Measurements from ENCODE around the gene NEB.
"Not testable (repeated sequence)": the region's sequence is repeated elsewhere in the genome, so short reads cannot be mapped to it uniquely, and the experiment has no call there.

Gene NEB

GRCh38 chr2:151707857-151708256, 26.4 kb downstream of the NEB start:
- DNase-seq (ENCODE audit: low spot score) (no peak), FAIRE-seq (no peak)

GRCh38 chr2:151704480-151704961, 29.8 kb downstream of the NEB start:
- DNase-seq (ENCODE audit: low spot score); FAIRE-seq: not testable (repeated sequence)

- not testable (repeated sequence) for FAIRE-seq; DNase-seq (ENCODE audit: low spot score)
Measured at GRCh38 chr2:151698134-151698533, 36.1 kb downstream of the NEB start.

GRCh38 chr2:151695778-151696177, 38.5 kb downstream of the NEB start:
- FAIRE-seq = no peak

DNA sequence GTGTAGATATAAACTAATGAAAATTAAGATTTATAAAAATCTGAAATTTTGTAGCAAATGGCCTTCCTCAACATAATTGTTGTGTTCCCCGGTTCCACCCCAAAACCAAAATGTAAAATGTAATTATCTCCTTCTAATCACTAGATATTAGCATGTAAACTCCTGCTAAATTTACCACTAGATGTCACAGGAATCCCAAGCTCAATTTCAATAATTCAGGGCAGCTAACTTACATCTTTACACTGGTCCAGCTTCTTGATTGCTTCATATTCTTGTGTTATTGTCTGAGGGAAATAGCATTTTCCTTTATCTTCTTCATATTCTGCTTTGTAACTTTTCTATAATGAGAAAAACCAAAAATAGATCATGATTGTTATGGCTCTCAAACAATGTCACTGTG, 42.6 kb downstream of the NEB start:
- no peak for DNase-seq (ENCODE audit: low spot score)
- no peak for FAIRE-seq

More at GRCh38 chr2:151695778-151696177, 38.5 kb downstream of the NEB start:
- DNase-seq (ENCODE audit: low spot score) = no peak

DNA sequence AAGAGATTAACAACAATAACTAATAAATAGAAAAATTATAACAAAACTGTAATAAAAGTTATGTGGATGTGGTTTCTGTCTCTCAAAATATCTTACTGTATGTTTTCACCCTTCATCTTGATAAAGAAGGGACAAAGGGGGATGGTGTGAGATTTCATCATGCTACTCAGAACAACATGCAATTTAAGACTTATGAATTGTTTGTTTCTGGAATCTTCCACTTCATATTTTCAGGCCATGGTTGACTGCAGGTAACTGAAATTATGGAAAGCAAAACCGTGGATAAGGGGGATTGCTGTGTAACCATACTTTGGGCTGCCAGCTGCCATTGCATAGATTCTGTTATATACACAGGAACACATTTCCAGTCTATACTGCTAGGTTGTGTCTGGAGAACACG, 45.6 kb downstream of the NEB start:
- FAIRE-seq = no peak

DNA sequence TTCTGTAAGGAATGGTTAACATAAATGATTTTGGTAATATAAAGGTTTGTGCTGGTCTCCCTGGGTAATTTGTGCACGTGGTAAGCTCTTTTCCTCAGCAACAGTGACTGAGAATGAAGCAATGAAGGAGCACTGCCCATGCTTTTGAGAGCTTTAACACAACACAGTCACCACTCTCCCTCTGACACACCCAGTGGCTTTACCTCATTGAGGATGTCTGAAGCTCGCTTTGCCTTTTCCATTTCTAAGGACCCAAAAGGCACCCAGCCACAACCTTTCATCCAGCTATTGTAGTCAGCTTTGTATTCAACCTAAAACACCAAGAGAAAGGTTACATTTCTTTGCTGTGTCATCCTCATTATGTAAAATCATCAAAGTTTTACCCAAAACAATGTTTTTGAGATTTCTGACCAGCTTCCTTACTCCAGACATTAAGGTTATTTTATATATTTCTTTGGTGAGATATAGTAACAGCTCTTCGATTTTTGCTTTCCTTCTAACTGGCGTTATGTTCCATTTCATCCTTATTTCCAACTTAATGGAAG, 51.7 kb downstream of the NEB start:
- FAIRE-seq = no peak
- no peak for DNase-seq (ENCODE audit: low spot score)

More for the DNA sequence above, 45.6 kb downstream of the NEB start:
- no peak for DNase-seq (ENCODE audit: low spot score)

- DNase-seq (ENCODE audit: low spot score) (no peak), FAIRE-seq (no peak)
Measured at GRCh38 chr2:151681051-151681450, 53.2 kb downstream of the NEB start.

- FAIRE-seq = no peak
- DNase-seq (ENCODE audit: low spot score) = no peak
Measured at GRCh38 chr2:151679994-151680393, 54.3 kb downstream of the NEB start.

DNA sequence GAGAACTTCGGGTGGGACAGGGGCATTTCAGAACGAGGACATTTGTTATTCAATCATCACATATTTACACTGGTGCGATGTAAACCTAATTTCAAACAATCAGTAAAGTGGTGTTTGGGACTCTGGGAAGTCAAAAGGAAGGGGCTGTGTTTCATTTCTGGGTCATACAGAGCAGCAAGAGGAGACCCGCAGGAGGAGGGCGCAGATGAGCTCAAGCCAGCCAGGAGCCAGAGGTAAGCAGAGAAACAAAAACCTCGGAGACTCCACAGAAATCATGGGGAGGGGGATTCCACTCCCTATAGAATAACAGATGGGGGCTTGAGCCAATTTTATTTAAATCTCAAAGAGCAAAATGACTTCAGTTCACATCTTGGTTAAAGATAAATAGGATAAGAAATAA, 55.4 kb downstream of the NEB start:
- no peak for FAIRE-seq
- no peak for DNase-seq (ENCODE audit: low spot score)

DNA sequence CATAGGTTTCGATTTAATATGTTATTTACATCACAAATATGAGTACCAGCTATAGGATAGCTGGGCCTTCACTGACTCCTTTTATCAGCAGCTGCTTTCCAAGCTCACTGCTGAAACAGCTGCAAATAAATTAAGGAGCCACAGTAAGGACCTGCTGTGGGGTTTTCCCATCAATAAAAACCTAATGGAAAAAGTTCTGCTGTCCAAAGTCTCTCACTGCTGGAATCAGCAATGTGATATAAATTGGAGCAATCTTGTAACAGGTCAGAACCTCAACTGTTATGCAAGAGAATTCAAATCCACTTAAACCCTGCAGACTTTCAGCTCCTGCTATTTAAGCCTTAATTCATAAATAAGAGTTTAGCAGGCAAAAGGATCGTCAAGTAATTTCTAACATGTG, 61.3 kb downstream of the NEB start:
- FAIRE-seq = no peak
- DNase-seq (ENCODE audit: low spot score) = no peak

- FAIRE-seq (no peak), DNase-seq (ENCODE audit: low spot score) (no peak)
Measured at GRCh38 chr2:151672277-151672676, 62.0 kb downstream of the NEB start.

DNA sequence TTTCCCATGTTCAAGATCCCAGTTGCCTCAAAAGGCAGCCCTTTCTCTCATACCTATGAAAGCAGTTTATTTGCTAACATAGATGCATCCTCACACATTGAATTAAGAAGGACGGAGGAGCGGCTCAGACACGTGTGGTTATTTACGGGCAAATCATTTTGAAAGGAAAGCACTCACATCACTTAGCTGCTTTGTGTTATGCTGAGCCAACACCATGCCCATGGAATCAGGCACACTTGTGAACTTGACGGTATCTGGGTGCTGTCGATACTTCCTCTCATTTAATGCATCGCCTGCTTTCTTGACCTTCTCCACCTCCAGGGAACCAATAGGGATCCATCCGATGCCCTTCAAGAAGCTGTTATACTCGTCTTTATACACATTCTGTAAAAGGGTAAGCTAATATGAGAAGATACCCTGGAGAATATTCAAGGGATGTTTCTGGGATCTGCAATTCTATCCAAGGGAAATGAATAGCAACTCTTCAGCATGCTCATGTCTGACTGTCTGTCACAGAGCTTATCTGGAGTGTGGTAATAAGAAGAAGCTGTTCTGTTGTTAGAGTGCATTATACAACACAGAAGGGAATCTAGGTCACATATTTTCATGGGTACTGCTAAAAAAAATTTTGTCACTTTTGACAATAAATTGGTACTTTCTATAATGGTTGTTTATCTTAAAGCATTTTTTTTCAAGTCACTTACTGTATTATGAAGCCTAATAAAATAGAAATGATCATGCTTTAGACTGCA, 63.3 kb downstream of the NEB start:
- FAIRE-seq (no peak), DNase-seq (ENCODE audit: low spot score) (no peak)

DNA sequence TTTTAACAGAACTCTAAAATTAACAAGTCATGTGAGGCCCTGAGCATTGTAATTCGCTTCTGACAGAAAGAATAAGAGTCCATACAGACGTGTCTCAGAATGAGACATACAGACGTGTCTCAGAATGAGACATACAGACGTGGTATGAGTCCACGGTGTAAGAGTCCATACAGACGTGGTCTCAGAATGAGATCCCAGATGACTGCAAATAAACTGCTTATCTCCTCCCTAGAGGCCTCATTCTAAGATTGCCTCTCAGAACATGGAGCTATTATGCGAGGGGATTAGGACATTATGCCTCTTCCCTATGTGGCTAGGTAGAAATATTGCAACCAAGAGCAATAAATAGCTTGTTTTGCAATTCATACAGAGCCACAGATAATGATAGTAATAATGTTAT, 63.9 kb downstream of the NEB start:
- DNase-seq (ENCODE audit: low spot score) (no peak), FAIRE-seq (no peak)

GRCh38 chr2:151669585-151670081, 64.6 kb downstream of the NEB start:
- DNase-seq (ENCODE audit: low spot score) (no peak), FAIRE-seq (no peak)

DNA sequence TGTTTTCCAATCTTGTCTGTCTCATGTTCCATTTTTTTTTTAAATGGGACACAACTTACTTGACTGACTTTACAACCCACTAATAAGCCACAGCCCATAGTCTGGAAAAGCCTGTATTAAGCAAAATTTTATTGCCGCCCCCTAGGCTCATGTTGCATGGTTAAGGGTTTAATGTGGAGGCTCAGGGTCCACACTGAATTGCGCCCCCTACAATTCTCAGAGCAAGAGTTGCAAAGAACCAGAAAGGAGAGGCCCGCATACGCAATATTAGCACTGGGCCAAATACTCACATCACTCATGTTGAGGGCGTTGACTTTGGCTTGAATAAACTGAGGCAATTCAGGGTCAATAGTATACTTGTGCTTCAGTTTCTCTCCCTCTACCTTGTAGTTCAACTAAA, 65.5 kb downstream of the NEB start:
- DNase-seq (ENCODE audit: low spot score) (no peak), FAIRE-seq (no peak)

- FAIRE-seq (no peak), DNase-seq (ENCODE audit: low spot score) (no peak)
Measured at GRCh38 chr2:151665959-151666358, 68.3 kb downstream of the NEB start.

DNA sequence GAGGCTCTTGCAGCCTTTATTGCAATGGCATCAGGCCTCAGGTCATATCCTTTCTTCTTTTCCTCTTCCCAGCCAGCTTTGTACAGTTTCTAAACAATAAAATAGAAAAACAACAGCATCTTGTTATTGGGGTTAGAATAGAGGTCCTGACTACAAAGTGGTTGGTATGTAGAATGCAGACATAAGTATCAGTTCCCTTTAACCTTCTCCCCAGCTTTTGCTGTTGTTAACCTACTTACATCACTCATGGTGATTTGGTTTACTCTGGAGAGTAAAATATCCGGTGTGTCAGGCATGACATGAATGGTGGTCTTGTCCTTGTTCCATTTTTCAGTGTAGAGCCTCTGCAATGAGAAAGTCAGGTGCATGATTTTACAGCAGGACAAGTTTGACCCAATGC, 69.8 kb downstream of the NEB start:
- DNase-seq (ENCODE audit: low spot score) (no peak), FAIRE-seq (no peak)

DNA sequence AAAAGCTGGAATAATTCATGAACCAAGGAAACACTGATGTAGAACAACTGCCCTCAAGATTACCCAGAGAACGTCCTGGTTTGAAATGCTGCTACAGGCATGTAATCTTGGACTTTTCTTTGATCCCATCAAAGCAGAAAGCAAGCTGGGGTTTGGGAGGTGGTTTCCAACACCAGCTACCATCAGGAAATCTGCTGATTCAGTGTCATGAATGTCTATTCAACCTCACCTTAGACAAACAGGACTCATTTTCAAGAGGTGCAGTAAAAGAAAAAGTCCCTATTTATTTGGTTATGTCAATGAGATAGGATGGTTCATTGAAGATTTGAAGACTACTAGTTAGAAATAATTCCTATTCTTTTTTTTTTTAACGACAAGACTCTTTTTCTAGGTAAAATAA, 72.7 kb downstream of the NEB start:
- no peak for FAIRE-seq
- DNase-seq (ENCODE audit: low spot score) = no peak

DNA sequence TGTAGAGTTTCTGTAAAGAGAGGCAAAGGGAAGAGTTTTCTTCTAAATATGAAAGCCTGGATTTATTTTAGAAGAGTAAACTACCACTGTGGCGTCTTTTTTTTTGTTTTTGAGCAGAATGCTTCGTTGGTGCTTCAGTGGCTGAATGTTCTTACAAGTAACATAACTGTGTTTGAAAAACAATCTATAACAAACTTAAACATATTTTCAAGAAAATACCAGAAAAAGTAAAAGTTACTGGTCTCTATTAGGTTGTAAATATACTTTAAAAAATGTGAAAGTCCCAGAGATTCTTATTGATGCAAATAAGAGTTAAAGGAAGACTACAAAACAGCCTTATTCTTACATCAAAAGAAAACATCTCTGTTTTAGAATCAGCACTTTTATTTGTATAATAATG, 76.2 kb downstream of the NEB start:
- no peak for FAIRE-seq
- DNase-seq (ENCODE audit: low spot score) = no peak

- FAIRE-seq = no peak
- DNase-seq (ENCODE audit: low spot score) = no peak
Measured at GRCh38 chr2:151657667-151658076, 76.6 kb downstream of the NEB start.

- no peak for DNase-seq (ENCODE audit: low spot score)
- FAIRE-seq = no peak
Measured at GRCh38 chr2:151655663-151656398, 78.4 kb downstream of the NEB start.
